ENCODE results near the gene DYNLL2. TPM values are rescaled to one million over a fixed set of nuclear protein-coding genes. Genes with fewer than 3 reads are reported as not detected.
"Not testable (repeated sequence)": the region's sequence is repeated elsewhere in the genome, so short reads cannot be mapped to it uniquely, and the experiment has no call there.

The DYNLL2 gene
- total RNA-seq, 2 experiments from 2014 or later, result 12.4 to 22.5 TPM

- no peak for TF ChIP-seq CTCF (conservative IDR thresholded peaks at IDR 0.05; ENCODE audit: low read length)
- TF ChIP-seq EZH2phosphoT487 (IDR thresholded peaks at IDR 0.05; ENCODE audit: borderline replicate concordance, low read depth, low read length), result no peak
- CTCF ChIA-PET (ENCODE audit: unreplicated experiment), result no interaction called here
- no peaks in the 10 kb centered on the region for H3K79me2 ChIP-seq (ENCODE audit: insufficient read depth, low read depth, low read length)
- no peaks in the 10 kb centered on the region for H3K9me2 ChIP-seq (ENCODE audit: insufficient read depth, low read length)
- no peak overlapping the region for H3K4me2 ChIP-seq (ENCODE audit: low read length)
- no peaks in the 10 kb centered on the region for H4K20me1 ChIP-seq (ENCODE audit: insufficient read depth, low read length)
- no peaks in the 10 kb centered on the region for H3K9me3 ChIP-seq (ENCODE audit: low read length)
- DNase-seq (ENCODE audit: low spot score), result no peak
- H3K4me3 ChIP-seq (ENCODE audit: low read depth, low read length, poor library complexity, severe bottlenecking), result no peak overlapping the region
- no peaks in the 10 kb centered on the region for H3K36me3 ChIP-seq (ENCODE audit: insufficient read depth, low read length)
- H2AFZ ChIP-seq (ENCODE audit: low read length), result no peak overlapping the region
- no peaks in the 10 kb centered on the region for H3K4me1 ChIP-seq (ENCODE audit: insufficient read depth, low read length, poor library complexity, severe bottlenecking)
- POLR2A ChIA-PET, result no interaction called here
- no peak overlapping the region for H3K27ac ChIP-seq (ENCODE audit: low read depth, low read length, poor library complexity, severe bottlenecking)
- intact Hi-C loops (cut with micrococcal nuclease; ENCODE audit: unreplicated experiment), result no loop called here
- BruUV-seq (replicated peaks), result no TSS peak
These were observed 42.1 kb upstream of the DYNLL2 start for GRCh38 chr17:58041161-58041560.

GRCh38 chr17:58043221-58044181 lies 39.7 kb upstream of the DYNLL2 start:
- no peak for TF ChIP-seq EZH2phosphoT487 (IDR thresholded peaks at IDR 0.05; ENCODE audit: borderline replicate concordance, low read depth, low read length)
- no peak for TF ChIP-seq CTCF (conservative IDR thresholded peaks at IDR 0.05; ENCODE audit: low read length)
- H3K4me1 ChIP-seq (ENCODE audit: insufficient read depth, low read length, poor library complexity, severe bottlenecking), result no peaks in the 10 kb centered on the region
- no peak for DNase-seq (ENCODE audit: low spot score)
- H3K27ac ChIP-seq (ENCODE audit: low read depth, low read length, poor library complexity, severe bottlenecking), result no peak overlapping the region
- no peak overlapping the region for H3K4me2 ChIP-seq (ENCODE audit: low read length)
- H3K36me3 ChIP-seq (ENCODE audit: insufficient read depth, low read length), result no peaks in the 10 kb centered on the region
- BruUV-seq (replicated peaks), result no TSS peak
- no peaks in the 10 kb centered on the region for H4K20me1 ChIP-seq (ENCODE audit: insufficient read depth, low read length)
- no peaks in the 10 kb centered on the region for H3K9me2 ChIP-seq (ENCODE audit: insufficient read depth, low read length)
- POLR2A ChIA-PET, result no interaction called here
- CTCF ChIA-PET (ENCODE audit: unreplicated experiment), result no interaction called here
- H3K9me3 ChIP-seq (ENCODE audit: low read length), result no peaks in the 10 kb centered on the region
- H3K79me2 ChIP-seq (ENCODE audit: insufficient read depth, low read depth, low read length), result no peaks in the 10 kb centered on the region
- intact Hi-C loops (cut with micrococcal nuclease; ENCODE audit: unreplicated experiment), result no loop called here
- H3K4me3 ChIP-seq (ENCODE audit: low read depth, low read length, poor library complexity, severe bottlenecking), result no peak overlapping the region
- H2AFZ ChIP-seq (ENCODE audit: low read length), result no peak overlapping the region

DNA sequence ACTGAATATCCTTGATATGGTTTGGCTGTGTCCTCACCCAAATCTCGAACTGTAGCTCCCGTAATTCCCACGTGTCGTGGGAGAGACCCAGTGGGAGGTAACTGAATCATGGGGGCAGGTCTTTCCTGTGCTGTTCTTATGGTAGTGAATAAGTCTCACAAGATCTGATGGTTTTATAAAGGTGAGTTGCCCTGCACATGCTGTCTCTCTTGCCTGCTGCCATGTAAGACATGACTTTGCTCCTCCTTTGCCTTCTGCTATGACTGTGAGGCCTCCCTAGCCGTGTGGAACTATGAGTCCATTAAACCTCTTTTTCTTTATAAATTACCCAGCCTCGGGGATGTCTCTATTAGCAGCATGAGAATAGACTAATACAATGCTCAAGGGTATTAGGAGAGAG lies 39.0 kb upstream of the DYNLL2 start:
- H3K27ac ChIP-seq (ENCODE audit: low read depth, low read length, poor library complexity, severe bottlenecking); H3K79me2 ChIP-seq (ENCODE audit: insufficient read depth, low read depth, low read length); H3K36me3 ChIP-seq (ENCODE audit: insufficient read depth, low read length); H4K20me1 ChIP-seq (ENCODE audit: insufficient read depth, low read length); H3K4me3 ChIP-seq (ENCODE audit: low read depth, low read length, poor library complexity, severe bottlenecking); H3K9me2 ChIP-seq (ENCODE audit: insufficient read depth, low read length); H3K9me3 ChIP-seq (ENCODE audit: low read length); CTCF ChIA-PET (ENCODE audit: unreplicated experiment); DNase-seq (ENCODE audit: low spot score); BruUV-seq (replicated peaks); H2AFZ ChIP-seq (ENCODE audit: low read length); intact Hi-C loops (cut with micrococcal nuclease; ENCODE audit: unreplicated experiment); H3K4me2 ChIP-seq (ENCODE audit: low read length); H3K4me1 ChIP-seq (ENCODE audit: insufficient read depth, low read length, poor library complexity, severe bottlenecking): not testable (repeated sequence)
- POLR2A ChIA-PET, result interaction anchor here (0.6 kb wide), 1 partner anchor 18 kb away, joined by 3 read pairs; no protein-coding TSS in a partner anchor

Measured in OCI-LY7 (cell line).